Measurements from ENCODE around the gene TRPC4AP.

TRPC4AP gene

GRCh38 chr20:35013421-35014411 is 78.9 kb downstream of the TRPC4AP start:
- no peak for FAIRE-seq

- no peak for FAIRE-seq
Observed at GRCh38 chr20:35012227-35013069, 80.2 kb downstream of the TRPC4AP start.

DNA sequence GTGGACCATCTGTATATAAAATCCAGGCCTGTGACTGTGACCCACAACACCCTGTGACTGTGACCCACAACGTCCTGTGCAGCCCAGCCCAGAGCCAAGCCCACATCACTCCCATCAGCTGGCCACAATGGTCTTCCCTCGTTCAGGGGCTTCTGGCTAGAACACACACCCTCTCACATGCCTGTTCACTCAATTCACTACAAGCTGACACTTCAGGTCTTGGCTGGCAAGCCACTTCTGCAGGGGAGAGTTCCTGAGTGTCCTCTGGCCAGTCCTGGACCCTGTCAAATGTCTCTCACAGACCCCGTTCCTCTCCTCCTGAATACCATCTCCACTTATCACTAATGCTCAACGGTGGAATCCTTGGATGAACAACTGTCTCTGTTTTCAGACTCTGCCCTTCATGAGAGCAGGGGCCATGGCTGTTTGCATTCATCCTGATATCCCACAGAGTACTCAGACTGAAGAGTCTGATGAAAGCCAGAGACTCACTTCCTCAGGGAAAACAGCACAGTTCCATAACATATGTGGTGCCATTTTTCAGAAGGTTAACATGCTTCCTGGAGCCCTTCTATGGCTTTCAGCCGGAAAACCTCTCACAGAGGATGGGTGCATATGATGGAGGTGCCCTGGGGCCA is 80.9 kb downstream of the TRPC4AP start:
- FAIRE-seq, result no peak

DNA sequence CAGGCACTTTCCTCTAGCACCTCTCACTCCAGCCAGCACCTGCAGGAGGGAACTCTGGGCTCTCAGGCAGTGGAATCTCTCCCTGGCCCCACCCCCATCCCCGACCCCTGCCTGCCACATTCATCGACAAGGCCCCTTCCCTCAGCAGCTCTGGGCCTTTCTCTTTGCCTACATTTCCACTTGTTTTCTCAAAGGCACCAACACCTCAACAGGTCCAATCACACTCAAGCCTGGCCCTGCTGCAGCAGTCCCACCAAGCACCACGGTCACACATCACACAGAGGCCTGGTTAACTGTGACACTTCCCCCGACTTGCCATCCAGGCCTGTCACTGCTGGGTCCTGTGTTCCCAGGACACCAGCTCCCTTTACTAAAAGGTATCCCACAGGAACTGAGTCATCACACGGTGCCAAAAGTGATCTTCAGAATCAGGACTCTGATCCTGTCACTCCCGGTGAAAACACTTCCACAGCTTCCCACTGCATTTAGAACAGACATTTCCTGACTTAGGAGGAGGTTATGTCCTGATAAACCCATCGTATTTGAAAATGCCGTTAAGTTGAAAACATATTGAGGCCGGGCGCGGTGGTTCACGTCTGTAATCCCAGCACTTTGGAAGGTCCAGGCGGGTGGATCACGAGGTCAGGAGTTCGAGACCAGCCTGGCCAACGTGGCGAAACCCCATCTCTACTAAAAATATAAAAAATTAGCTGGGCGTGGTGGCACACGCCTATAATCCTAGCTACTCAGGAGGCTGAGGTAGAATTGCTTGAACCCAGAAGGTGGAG is 82.0 kb downstream of the TRPC4AP start:
- no peak for FAIRE-seq

DNA sequence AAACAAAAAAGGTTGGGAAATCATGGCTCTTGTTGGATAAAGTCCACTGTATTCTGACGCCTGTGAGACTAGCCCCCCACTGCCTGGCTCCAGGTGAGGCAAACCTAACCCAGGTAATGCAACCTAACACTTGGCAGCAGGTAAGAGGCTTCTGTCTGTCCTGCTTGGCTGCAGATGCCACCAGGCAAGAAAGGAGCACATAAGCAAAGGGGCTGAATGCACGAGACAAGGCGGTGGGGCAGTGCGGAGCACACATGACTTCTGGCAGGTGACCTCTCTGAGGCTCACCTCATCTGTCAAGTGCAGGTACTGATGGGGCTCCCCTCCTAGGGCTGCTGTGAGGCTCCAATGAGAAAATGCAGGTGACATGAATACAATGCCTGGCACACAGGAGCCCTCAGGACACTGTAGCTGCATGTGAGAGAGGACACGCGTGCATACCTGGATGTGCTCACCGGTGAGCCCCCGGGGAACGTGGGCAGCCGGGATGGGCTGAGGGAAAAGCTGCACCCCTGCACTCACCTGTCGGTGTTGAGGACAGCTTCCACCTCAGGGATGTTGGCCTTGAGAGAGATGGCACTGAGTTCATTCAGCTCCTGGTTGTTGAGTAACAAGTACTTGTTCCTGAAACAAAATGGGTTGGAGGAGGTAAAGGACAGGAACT is 82.8 kb downstream of the TRPC4AP start:
- no peak for FAIRE-seq

- no peak for FAIRE-seq
Observed at GRCh38 chr20:35008411-35009342, 83.9 kb downstream of the TRPC4AP start.

DNA sequence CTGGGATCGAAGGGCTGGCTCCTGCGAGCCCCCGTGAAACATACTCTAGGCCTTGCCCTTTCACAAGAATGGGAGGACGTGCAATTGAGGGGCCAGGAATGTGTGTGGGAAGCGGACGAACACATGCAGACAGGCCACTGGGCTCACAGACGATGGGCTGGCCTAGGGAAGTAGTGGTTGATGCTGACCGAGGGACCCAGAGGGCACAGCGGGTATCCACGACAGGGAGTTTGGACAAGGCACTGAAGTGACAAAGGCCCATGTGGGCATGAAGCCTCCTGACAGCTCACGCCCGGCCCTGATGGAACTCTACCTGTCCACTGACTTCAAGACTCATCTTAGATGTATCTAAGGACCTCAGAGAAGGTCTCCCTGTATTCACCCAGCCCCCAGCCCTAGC is 84.7 kb downstream of the TRPC4AP start:
- FAIRE-seq, result no peak

- no peak for FAIRE-seq
Observed at GRCh38 chr20:35007413-35007812, 85.2 kb downstream of the TRPC4AP start.

DNA sequence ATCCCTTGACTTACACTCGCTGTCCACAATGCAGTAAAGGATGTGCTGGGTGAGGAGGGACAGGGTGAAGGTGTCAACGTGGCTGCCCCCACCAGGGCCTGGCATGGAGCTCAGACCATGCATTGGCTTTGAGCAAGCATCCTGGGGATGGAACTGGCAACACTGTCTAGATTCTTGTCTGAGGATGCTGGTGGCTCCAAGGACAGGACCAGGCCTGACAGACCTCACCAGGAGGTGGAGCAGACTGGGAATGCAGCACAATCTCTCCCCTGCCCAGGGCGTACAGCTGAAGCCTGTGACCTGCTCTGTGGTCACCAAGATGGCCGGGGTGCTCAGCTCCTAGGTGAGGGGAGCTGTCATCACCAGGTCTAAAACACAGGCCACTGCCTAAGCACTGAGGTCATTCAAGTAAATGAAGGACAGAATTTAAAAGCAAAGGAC is 86.1 kb downstream of the TRPC4AP start:
- no peak for FAIRE-seq

DNA sequence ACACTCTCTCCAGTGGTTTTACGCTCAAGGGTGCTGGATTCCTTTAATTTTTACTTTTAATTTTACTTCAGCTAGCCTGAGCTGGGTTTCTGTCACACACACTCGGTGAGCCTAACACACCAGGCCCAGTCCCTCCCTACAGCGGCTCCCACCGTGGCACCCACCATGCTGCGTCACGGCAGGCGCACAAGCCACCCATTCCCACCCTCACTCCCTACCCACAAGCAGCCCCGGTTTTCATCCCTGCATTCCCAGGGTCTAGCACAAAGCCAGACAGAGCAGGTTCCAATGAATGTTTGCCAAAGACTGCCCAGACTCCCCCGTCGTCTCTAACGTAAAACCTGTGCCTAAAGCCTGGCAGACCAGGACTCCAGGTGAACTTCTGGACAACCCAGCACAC is 86.6 kb downstream of the TRPC4AP start:
- FAIRE-seq, result no peak

GRCh38 chr20:35005463-35005961 is 87.1 kb downstream of the TRPC4AP start:
- FAIRE-seq, result no peak

DNA sequence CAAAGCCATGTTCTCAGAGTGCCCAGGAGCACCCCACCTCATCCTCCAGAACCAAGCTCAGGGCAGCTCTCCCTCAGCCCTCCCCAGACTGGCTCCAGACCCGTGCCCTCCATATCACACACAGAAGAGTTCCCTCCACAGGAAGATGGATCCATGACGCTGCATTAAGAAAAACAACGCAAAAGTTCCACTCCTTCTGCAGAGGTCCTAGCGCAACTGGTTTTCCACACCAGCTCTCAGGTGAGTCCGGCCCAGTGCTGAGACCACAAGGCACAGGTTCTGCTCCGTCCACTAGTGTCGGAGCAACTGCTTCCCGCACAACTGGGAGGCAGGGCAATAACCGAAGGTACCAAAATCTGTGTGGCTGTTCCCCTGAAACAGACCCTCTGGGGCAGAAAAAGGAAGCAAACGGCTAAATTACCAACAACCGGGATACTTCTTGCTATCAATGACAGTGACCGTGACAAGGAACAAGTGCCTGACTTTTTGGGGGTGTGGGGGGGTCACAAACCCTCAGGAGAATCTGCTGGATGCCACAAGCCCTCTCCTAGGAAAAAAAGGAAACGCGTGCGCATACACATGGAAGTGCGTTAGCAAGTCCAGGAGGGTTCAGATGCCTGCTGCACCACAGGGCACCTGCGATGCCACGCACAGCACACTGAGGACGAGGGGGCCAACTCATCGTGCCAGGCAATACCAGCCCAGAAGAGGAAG is 87.7 kb downstream of the TRPC4AP start:
- FAIRE-seq, result no peak

DNA sequence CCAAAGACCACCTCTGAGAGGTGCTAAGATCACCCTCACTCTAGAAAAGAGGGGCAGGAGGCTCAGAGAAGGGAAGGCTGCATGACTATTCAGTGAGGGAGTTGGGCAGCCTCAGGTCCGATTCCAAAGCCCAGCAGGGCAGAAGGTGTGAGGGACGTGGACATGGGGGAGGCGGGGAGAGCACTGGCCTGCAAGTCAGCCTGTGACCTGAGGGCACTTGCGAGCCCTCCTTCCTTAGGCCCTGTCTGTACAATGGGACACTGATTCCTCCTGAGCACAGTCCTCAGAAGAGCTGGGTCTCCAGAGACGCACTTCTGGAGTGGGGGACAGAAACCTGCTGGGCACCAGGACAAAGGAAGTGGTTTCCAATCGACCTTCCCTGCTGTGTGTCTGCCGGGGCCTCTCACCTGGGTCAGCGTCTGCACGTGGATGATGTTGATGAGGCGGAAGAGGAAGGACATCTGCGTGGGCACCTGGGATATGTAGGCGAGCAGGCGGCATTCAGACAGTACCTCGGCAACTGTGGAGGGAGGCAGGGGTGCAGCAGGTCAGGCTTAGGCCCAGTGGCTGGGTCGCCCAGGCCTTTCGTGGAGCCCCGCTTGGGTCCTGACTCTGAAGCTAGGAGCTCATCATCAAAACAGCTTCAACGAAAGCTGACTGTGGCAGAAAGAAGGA is 88.4 kb downstream of the TRPC4AP start:
- FAIRE-seq, result no peak

- no peak for FAIRE-seq
Observed at GRCh38 chr20:35003211-35004031, 89.2 kb downstream of the TRPC4AP start.

GRCh38 chr20:35002426-35003210 is 90.0 kb downstream of the TRPC4AP start:
- FAIRE-seq, result no peak

DNA sequence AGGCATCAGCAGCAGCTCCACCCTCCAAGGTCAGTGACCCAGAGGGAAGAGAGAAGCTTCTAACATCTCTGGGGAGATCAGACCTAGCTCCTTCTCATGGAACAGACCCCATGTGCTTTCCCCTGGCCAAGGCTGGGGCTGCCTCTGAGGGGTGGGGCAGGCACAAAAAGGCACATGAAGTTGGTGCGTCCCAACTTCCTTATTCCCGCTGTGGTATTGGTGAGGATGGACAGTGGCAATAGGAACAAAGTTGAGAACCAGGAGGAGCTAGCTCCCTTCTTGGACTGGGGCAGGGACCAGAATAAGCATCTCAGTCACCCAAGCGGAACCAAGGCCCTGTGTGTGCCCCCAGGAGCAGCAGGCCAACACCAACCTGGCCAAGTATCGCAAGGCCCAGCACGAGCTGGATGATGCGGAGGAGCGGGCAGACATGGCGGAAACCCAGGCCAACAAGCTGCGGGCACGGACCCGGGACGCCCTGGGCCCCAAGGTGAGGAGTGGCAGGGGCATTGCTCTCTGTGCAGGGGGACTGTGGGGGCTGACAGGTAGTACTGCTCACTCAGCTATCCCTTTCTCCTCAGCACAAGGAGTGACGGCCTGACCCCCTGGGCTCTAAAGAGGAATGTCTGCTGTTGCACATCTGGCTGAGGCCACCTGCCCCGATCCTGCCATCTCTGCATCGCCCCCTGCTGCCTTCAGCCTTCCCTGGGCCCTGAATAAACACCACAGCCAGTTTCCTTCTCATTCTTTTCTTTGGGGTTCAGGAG is 90.8 kb downstream of the TRPC4AP start:
- no peak for FAIRE-seq

All from islet of Langerhans (tissue), 1 donor.